Right ventricle myocardium inferior (tissue), 1 donor: ENCODE measurements around the gene TMEM169. TPM values are rescaled to one million over a fixed set of nuclear protein-coding genes. Genes with fewer than 3 reads are reported as not detected.

Source experiments
- ATAC-seq: fragments of 200-7000 bp; cut with Tn5 transposase; one replicate; pipeline ENCODE4 v1.9.1; 2020; ENCODE audit warnings: mild to moderate bottlenecking, moderate library complexity
- DNase-seq: peaks from one replicate; pipeline ENCODE4 v3.0.0; 2021; ENCODE audit errors: missing footprints
- intact Hi-C: fragments of 100-400 bp; cut with DNase I; formaldehyde crosslinking; loops from one replicate; pipeline ENCODE4 v1.11.0; 2022
- total RNA-seq: library from RNA; stranded (reverse); fragmentation: NEBNext Ultra II Directional; extraction: Animal tissue kit (Norgen Biotek cat#: 25700); gene quantifications from one replicate; pipeline ENCODE4 v1.2.1, GENCODE V29; 2021
- donor health status: DM: no; HTN: yes; CAD: no; lungs with severe emphysema.

The TMEM169 gene
- total RNA-seq, 1 donor from 2014 or later, result 0.24 TPM

DNA sequence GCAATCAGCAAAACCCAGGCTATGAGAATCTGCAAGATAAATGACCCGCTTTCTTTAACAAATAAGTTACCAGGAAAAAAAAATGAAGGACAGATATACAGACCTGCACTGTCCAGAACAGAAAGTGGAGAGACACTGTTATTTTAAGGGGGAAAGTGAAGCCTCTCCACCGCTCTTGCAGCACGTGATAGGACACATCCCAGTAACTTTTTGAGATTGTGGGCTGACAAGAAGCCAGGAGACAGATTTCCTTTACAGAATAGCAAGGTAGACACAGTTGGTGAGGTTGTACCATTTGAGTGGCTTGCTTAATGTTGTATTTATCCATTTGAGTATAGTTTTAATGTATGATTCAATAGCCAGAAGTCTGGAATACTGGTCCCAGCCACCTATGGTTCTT, 13.0 kb downstream of the TMEM169 start:
- ATAC-seq, result no peak
- intact Hi-C loops, result no loop called here
- no peak for DNase-seq

GRCh38 chr2:216098421-216099334, 17.0 kb downstream of the TMEM169 start:
- peak; percentile 16 for ATAC-seq
- no peak for DNase-seq
- intact Hi-C loops, result no loop called here

GRCh38 chr2:216101109-216101508, 19.4 kb downstream of the TMEM169 start:
- intact Hi-C loops, result no loop called here
- DNase-seq (no peak), ATAC-seq (no peak)

- DNase-seq (no peak), ATAC-seq (no peak)
- intact Hi-C loops, result no loop called here
Measured at GRCh38 chr2:216103213-216103612, 21.5 kb downstream of the TMEM169 start.

- intact Hi-C loops, result no loop called here
- DNase-seq (no peak), ATAC-seq (no peak)
Measured at GRCh38 chr2:216104691-216105090, 23.0 kb downstream of the TMEM169 start.

- intact Hi-C loops, result no loop called here
- ATAC-seq (no peak), DNase-seq (no peak)
Measured at GRCh38 chr2:216107320-216107719, 25.6 kb downstream of the TMEM169 start.

- intact Hi-C loops, result no loop called here
- DNase-seq (no peak), ATAC-seq (no peak)
Measured at GRCh38 chr2:216107760-216108159, 26.0 kb downstream of the TMEM169 start.

- no peak for ATAC-seq
- intact Hi-C loops, result no loop called here
- DNase-seq, result no peak
Measured at GRCh38 chr2:216108310-216108966, 26.7 kb downstream of the TMEM169 start.

DNA sequence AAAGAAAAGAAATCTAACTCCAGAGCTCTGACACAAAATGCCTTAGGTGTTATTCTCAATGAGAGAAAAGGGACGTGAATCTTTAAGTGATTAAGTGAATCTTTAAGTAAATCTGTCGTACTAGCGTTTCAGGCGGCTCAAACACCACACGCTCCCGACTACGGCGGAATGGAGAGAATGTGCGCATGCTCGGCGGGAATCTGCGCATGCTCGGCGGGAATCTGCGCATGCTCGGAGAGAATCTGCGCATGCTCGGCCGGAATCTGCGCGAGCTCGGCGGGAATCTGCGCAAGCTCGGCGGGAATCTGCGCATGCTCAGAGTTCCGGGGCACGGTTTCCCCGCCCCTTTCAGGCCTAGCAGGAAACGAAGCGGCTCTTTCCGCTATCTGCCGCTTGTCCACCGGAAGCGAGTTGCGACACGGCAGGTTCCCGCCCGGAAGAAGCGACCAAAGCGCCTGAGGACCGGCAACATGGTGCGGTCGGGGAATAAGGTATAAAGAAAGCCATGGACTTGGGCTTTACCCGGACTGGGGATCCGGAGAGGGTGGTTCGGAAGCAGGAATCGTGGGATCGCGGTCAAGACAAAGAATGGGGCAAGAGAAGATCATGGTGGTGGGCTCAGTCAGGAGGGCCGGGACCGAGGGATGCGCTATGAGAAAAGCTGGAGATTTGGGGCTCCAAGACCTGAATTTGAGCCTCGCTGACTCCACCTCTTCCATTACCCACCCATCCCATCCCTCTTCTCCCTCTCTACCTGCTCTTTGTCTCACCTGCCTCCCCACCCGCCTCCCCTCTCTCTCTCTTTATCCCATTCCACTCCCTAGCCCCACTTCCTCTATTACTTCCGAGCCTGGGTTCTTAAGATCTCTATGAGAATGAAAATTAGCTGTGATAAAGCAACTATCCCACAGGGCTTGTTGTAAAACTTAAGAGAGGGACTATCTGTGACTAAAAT, 27.5 kb downstream of the TMEM169 start, which contains the start of gene XRCC5:
Gene XRCC5, plus strand, starts transcription at position 382 of the 955 bp plus-strand sequence. Its CDS starts 89 bp downstream, at position 471.
- DNase-seq, result peak; percentile 97
- intact Hi-C loops, result no loop called here
- ATAC-seq, result peak; percentile 96

DNA sequence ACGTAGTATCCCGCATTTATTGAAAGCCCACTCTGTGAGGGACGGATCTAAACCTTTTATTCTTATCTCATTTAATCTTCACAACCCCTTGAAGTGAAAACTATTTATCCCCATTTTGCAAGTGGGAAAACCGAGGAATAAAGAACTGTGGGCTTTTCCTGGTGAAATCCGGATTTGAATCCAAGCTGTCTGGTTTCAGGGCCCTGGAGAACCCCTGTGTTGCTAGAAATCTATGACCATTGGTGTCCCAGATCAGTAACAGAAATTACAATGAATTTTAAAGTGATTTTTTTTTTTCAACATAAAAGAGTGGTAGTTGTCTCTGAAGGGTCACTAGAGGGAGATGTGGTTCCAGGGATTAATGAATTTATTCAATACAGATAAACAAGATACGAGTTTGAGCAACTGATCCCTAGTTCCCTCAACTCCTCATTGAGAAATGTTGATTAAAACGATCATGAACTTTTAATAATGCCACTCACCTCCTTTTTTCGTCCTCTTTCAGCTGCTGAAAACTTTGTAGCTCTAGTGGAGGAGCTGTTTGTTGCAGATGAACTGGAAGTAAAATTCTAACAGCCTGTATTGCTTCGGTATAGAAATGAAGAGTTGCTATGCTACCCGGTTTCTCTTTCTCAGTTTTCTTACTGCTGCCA, 28.4 kb downstream of the TMEM169 start:
- no peak for ATAC-seq
- no peak for DNase-seq
- intact Hi-C loops, result no loop called here

DNA sequence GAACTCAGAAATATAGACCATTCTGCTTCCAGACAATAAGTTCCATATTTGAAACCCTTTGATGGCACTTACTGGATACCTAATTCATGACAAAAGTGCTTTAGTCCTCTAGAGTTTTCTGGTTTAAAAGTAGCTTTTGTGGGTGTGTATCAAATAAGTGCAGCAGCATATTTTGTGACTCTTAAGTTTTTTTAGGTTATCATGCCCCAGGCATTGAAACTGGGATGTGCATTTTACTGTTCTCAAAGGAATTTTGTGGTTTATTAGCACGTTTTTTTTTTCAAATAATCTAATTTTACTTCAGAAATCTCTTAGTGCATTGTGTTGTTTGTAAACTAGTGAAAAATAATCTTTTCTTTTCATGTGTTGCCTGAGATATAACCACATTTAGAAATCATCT, 28.9 kb downstream of the TMEM169 start:
- intact Hi-C loops, result no loop called here

DNA sequence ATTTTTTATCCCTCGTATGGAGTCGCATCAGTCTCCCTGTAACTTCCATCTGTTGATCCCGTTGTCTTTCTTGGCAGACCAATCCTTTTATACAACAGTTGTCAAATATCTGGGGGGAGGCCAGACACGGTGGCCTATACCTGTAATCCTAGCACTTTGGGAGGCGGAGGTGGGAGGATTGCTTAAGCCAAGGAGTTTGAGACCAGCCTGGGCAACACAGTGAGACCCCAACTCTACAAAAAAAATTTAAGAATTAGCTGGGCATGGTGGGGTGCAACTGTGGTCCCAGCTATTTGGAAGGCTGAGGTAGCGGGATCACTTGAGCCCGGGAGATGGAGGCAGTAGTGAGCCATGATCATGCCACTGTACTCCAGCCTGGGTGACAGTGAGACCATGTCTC, 29.4 kb downstream of the TMEM169 start:
- intact Hi-C loops, result no loop called here
- ATAC-seq (no peak), DNase-seq (no peak)

More for the DNA sequence above, 28.9 kb downstream of the TMEM169 start:
- no peak for ATAC-seq
- no peak for DNase-seq

DNA sequence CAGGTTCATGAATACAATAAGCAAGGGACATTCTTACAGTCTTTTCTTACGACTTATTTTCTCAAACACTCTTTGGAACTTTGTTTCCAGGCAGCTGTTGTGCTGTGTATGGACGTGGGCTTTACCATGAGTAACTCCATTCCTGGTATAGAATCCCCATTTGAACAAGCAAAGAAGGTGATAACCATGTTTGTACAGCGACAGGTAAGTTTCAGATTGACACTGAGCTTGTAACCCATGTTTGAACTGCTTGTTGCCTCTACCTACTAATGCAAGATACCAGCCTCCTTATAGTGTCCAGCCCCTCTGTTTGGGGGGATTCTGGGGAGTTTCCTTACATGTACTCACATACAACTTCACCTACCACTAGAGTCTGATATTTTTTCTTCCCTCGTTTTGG, 31.2 kb downstream of the TMEM169 start:
- intact Hi-C loops, result no loop called here
- DNase-seq (no peak), ATAC-seq (no peak)

GRCh38 chr2:216113572-216113971, 31.9 kb downstream of the TMEM169 start:
- DNase-seq, result no peak
- intact Hi-C loops, result no loop called here
- ATAC-seq, result no peak

- no peak for ATAC-seq
- intact Hi-C loops, result no loop called here
- no peak for DNase-seq
Measured at GRCh38 chr2:216114382-216114713, 32.6 kb downstream of the TMEM169 start.

GRCh38 chr2:216114714-216115531, 33.2 kb downstream of the TMEM169 start:
- DNase-seq (peak; percentile 98), ATAC-seq (peak; percentile 97)
- intact Hi-C loops, result no loop called here

GRCh38 chr2:216116418-216116817, 34.7 kb downstream of the TMEM169 start:
- intact Hi-C loops, result no loop called here
- DNase-seq, result no peak
- ATAC-seq, result no peak
